K562 (cell line): ENCODE data around the gene GNAT1. TPM values are rescaled to one million over a fixed set of nuclear protein-coding genes. Genes with fewer than 3 reads are reported as not detected.

Experiments used
- ATAC-seq: fragments of 200-7000 bp; cut with Tn5 transposase; 3 replicates; pipeline ENCODE4 v1.9.1; 2020; ENCODE audit warnings: moderate library complexity
- BruUV-seq: library from RNA; stranded (reverse); fragments of 400-500 nt; replicated peaks from 2 replicates; lab custom pipeline; 2021; lab: Mats Ljungman, UMichigan
- CTCF ChIA-PET: fragments of 300-600 bp; formaldehyde crosslinking; extraction: SDS; loops from one replicate; lab custom pipeline; 2021; ENCODE audit warnings: low intra/inter-chr PET ratio; lab: Yijun Ruan, JAX
- POLR2A ChIA-PET: fragments of 300-600, 350-650 bp; sonication (Branson Sonifier 250); formaldehyde crosslinking; extraction: SDS; loops from one replicate; lab custom pipeline; 2021; ENCODE audit warnings: antibody characterized with exemption, inconsistent platforms; lab: Yijun Ruan, JAX
- DNase-seq, 4 experiments: peaks; one replicate each; pipeline versions ENCODE4 v3.0.0 to v3.0.0-alpha.2; 2011 to 2018; ENCODE audit warnings: low spot score in 3 of 4, mixed read lengths in 3 of 4; ENCODE audit errors: extremely low read depth in 1 of 4
- FAIRE-seq: peaks from 2 replicates; lab custom pipeline; 2011; peaks lifted over from hg19 to GRCh38; lab: Jason Lieb, UNC
- H2AFZ ChIP-seq: 2 replicates; pipeline ENCODE4 v1.6.0; 2011; ENCODE audit warnings: low read depth, low read length, control low read depth, inconsistent platforms
- H3K27ac ChIP-seq: fragments of 200-600 bp; 3 replicates; pipeline ENCODE4 v1.8.0; 2011; ENCODE audit warnings: low read depth, mild to moderate bottlenecking, control low read depth, inconsistent platforms, low read length, moderate library complexity, mixed read lengths; ENCODE audit errors: extremely low read depth
- H3K27me3 ChIP-seq, 2 experiments: fragments of 300-600 bp in 1 of 2; 2 replicates in 1 of 2; 3 replicates in 1 of 2; pipeline versions ENCODE4 v1.6.0 to v1.8.0; 2011; ENCODE audit warnings: inconsistent platforms in 2 of 2, low read length in 2 of 2, mild to moderate bottlenecking in 1 of 2, mixed read lengths in 1 of 2, moderate library complexity in 1 of 2; ENCODE audit not compliant: control insufficient read depth in 2 of 2, insufficient read depth in 2 of 2
- H3K36me3 ChIP-seq: fragments of 300-600 bp; 3 replicates; pipeline ENCODE4 v1.8.0; 2011; ENCODE audit warnings: mild to moderate bottlenecking, low read length, inconsistent platforms; ENCODE audit not compliant: control insufficient read depth, insufficient read depth
- H3K4me1 ChIP-seq, 2 experiments: fragments of 200-600 bp in 1 of 2; replicated peaks in 1 of 2; 2 replicates in 1 of 2; 3 replicates in 1 of 2; pipeline versions ENCODE4 v1.5.1 to v1.8.0; 2011; ENCODE audit warnings: inconsistent platforms in 2 of 2, low read length in 2 of 2, mild to moderate bottlenecking in 1 of 2, mixed read lengths in 1 of 2, moderate library complexity in 1 of 2; ENCODE audit not compliant: control insufficient read depth in 2 of 2, insufficient read depth in 2 of 2
- H3K4me2 ChIP-seq: 2 replicates; pipeline ENCODE4 v1.6.1; 2011; ENCODE audit warnings: low read length, control low read depth, inconsistent platforms, mixed read lengths; ENCODE audit not compliant: insufficient read depth
- H3K4me3 ChIP-seq: fragments of 200-600 bp; sonication (generic), shearing (Covaris generic); 2 replicates; pipeline ENCODE4 v1.5.1; 2016; ENCODE audit warnings: control low read depth, inconsistent platforms
- H3K79me2 ChIP-seq: fragments of 200-600 bp; 3 replicates; pipeline ENCODE4 v1.8.0; 2011; ENCODE audit warnings: low read length, inconsistent platforms; ENCODE audit not compliant: control insufficient read depth, insufficient read depth
- H3K9ac ChIP-seq, 2 experiments: 2 replicates each; pipeline versions ENCODE4 v1.6.0 to v1.6.1; 2011; ENCODE audit warnings: low read depth in 2 of 2, low read length in 2 of 2, control low read depth in 1 of 2, inconsistent platforms in 1 of 2, mild to moderate bottlenecking in 1 of 2, mixed read lengths in 1 of 2; ENCODE audit not compliant: insufficient read depth in 1 of 2
- H3K9me1 ChIP-seq: one replicate; pipeline ENCODE4 v1.6.0; 2011; ENCODE audit warnings: inconsistent platforms, mild to moderate bottlenecking, low read length, moderate library complexity; ENCODE audit not compliant: control insufficient read depth, insufficient read depth
- H3K9me3 ChIP-seq: replicated peaks from 2 replicates; pipeline ENCODE4 v1.5.1; 2011; ENCODE audit warnings: low read depth, low read length, inconsistent platforms; ENCODE audit not compliant: control insufficient read depth, insufficient read depth
- H4K20me1 ChIP-seq: replicated peaks from 2 replicates; pipeline ENCODE4 v1.6.1; 2011; ENCODE audit warnings: low read length, inconsistent platforms, mixed read lengths; ENCODE audit not compliant: control insufficient read depth, insufficient read depth
- KDM5B ChIP-seq: fragments of 200-600 bp; sonication (generic); IDR thresholded peaks from 2 replicates; pipeline ENCODE4 v1.6.1; 2012; ENCODE audit warnings: low read depth, mild to moderate bottlenecking, moderate library complexity, low read length, control low read depth, inconsistent platforms; ENCODE audit not compliant: insufficient replicate concordance
- NCOA1 ChIP-seq: fragments of 450-650 bp; IDR thresholded peaks from 2 replicates; pipeline ENCODE4 v1.6.1; 2016; ENCODE audit warnings: low read depth
- TFAM ChIP-seq: fragments of 250-450 bp; sonication (Bioruptor Pico); conservative IDR thresholded peaks from 2 replicates; pipeline ENCODE4 v1.5.0; 2021; ENCODE audit warnings: mild to moderate bottlenecking, moderate library complexity
- WGBS: fragments of 100-300 bp; shearing (Covaris generic); methylation state at CpG from one replicate; pipeline ENCODE4 v1.1.6; 2016; ENCODE audit warnings: low coverage, mixed read lengths; ENCODE audit not compliant: insufficient coverage; ENCODE audit errors: missing lambda C conversion rate; 5-methylcytosine and 5-hydroxymethylcytosine counted together
- in situ Hi-C: fragments of 300-500 bp; cut with MboI; formaldehyde crosslinking; loops from 4 replicates; pipeline ENCODE4 v1.15.0; 2018; ENCODE audit warnings: inconsistent platforms, mixed read lengths
- intact Hi-C: fragments of 100-400 bp; cut with micrococcal nuclease; formaldehyde crosslinking; loops from 2 replicates; pipeline ENCODE4 v1.14.2; 2022
- polyA plus RNA-seq, 8 experiments: library from polyadenylated mRNA; depleted of rRNA in 4 of 8; stranded (reverse) in 5 of 8; unstranded in 3 of 8; fragments of >200 nt; fragmentation: Nextera tagmentation in 2 of 8; fragmentation: Illumina TruSeq in 1 of 8; extraction: Ambion mirVana in 2 of 8; extraction: Trizol in 1 of 8; gene quantifications; 2 replicates each; pipeline versions ENCODE4 v1.2.1 to v1.2.3, GENCODE V29; 2011 to 2014; ENCODE audit warnings: inconsistent platforms in 1 of 8, missing spikeins in 1 of 8
- total RNA-seq, 7 experiments: library from RNA; depleted of rRNA in 6 of 7; stranded (reverse); fragments of >200 nt in 6 of 7; fragmentation: Illumina TruSeq in 2 of 7; extraction: Trizol in 2 of 7; gene quantifications; 2 replicates each; pipeline versions ENCODE4 v1.2.1 to v1.2.3, GENCODE V29; 2011 to 2021; ENCODE audit warnings: low replicate concordance in 1 of 7
- TF ChIP-seq, protein P1 (sequence below): fragments of 450-650 bp; formaldehyde crosslinking; IDR thresholded peaks from 2 replicates; pipeline ENCODE4 v1.4.0; 2020; ENCODE audit warnings: mild to moderate bottlenecking, mixed read lengths

The GNAT1 gene
- total and polyA plus RNA-seq, 9 of the 15 experiments (the other 6 are each of a cell fraction or from before 2014, with no cell fraction given) = not detected

- Histone ChIP-seq H3K4me1 (peaks cover 5 to 51% of the 10 kb centered on the region in 2 experiments; a peak in 4 of 5 replicates), H3K4me2 (peak overlapping the region; percentile 60), H4K20me1 (no peaks in the 10 kb centered on the region), H3K36me3 (no peaks in the 10 kb centered on the region), H3K4me3 (peak overlapping the region; percentile 49; the same call in 1 of the 2 replicates), H3K9me3 (no peaks in the 10 kb centered on the region), H3K9ac (peak overlapping the region in 1 of 2 experiments; percentile 90; a peak in 1 of 4 replicates), H3K79me2 (no peaks in the 10 kb centered on the region; the same call in 2 of the 3 replicates), H2AFZ (no peak overlapping the region), H3K27ac (no peak overlapping the region), H3K9me1 (no peaks in the 10 kb centered on the region), H3K27me3 (no peaks in the 10 kb centered on the region)
- CTCF ChIA-PET = interaction anchor here (1.2 kb wide), 1 partner anchor 34 kb away, joined by 8 read pairs; no protein-coding TSS in a partner anchor
- POLR2A ChIA-PET = interaction anchor here (0.7 to 0.9 kb wide), 2 partner anchors 35 to 216 kb away, joined by 3 to 5 read pairs; partner anchors contain the start of gene RBM6
- in situ Hi-C loops (no loop called here), intact Hi-C loops (loop anchor here (2.0 kb wide), 1 partner anchor 33 kb away; no protein-coding TSS in a partner anchor)
- DNase-seq (no peak), FAIRE-seq (no peak), ATAC-seq (no peak)
- BruUV-seq = no TSS peak
- TF ChIP-seq, protein P1, sequence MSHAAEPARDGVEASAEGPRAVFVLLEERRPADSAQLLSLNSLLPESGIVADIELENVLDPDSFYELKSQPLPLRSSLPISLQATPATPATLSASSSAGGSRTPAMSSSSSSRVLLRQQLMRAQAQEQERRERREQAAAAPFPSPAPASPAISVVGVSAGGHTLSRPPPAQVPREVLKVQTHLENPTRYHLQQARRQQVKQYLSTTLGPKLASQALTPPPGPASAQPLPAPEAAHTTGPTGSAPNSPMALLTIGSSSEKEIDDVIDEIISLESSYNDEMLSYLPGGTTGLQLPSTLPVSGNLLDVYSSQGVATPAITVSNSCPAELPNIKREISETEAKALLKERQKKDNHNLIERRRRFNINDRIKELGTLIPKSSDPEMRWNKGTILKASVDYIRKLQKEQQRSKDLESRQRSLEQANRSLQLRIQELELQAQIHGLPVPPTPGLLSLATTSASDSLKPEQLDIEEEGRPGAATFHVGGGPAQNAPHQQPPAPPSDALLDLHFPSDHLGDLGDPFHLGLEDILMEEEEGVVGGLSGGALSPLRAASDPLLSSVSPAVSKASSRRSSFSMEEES (CRISPR knock-in tag) = no peak
- TF ChIP-seq NCOA1 (no peak), TFAM (no peak), KDM5B (peak; percentile 12)
- 52% methylated on average over 10 of the region's 13 CpGs for WGBS
Observed at GRCh38 chr3:50155891-50156290, 35.5 kb upstream of the GNAT1 start.
